GM10266 (cell line): Measurements from ENCODE around the gene ANKRD11.

Experiments used
- DNase-seq: peaks from one replicate; pipeline ENCODE4 v3.0.0; 2012; ENCODE audit errors: extremely low spot score
- CTCF ChIP-seq: IDR thresholded peaks from 2 replicates; pipeline ENCODE4 v1.5.1; 2012; ENCODE audit warnings: mild to moderate bottlenecking, low read depth; ENCODE audit not compliant: control insufficient read depth, insufficient read depth; ENCODE audit errors: missing control alignments

ANKRD11 gene

GRCh38 chr16:89407925-89408300, 82.4 kb downstream of the ANKRD11 start:
- DNase-seq: no peak
- TF ChIP-seq CTCF: no peak

- DNase-seq: no peak
- TF ChIP-seq CTCF: no peak
Observed at GRCh38 chr16:89407282-89407924, 83.0 kb downstream of the ANKRD11 start.

GRCh38 chr16:89406277-89406888, 84.0 kb downstream of the ANKRD11 start:
- no peak for TF ChIP-seq CTCF
- no peak for DNase-seq

GRCh38 chr16:89404561-89404960, 85.8 kb downstream of the ANKRD11 start:
- no peak for DNase-seq
- TF ChIP-seq CTCF: no peak

- DNase-seq: no peak
- TF ChIP-seq CTCF: no peak
Observed at GRCh38 chr16:89402962-89403361, 87.4 kb downstream of the ANKRD11 start.

GRCh38 chr16:89401641-89402445, 88.5 kb downstream of the ANKRD11 start:
- no peak for TF ChIP-seq CTCF
- DNase-seq: no peak

GRCh38 chr16:89401205-89401604, 89.2 kb downstream of the ANKRD11 start:
- DNase-seq: no peak
- TF ChIP-seq CTCF: no peak
